ENCODE data around the gene ZSCAN25. TPM values are rescaled to one million over a fixed set of nuclear protein-coding genes. Genes with fewer than 3 reads are reported as not detected.
"Not testable (repeated sequence)": the region's sequence is repeated elsewhere in the genome, so short reads cannot be mapped to it uniquely, and the experiment has no call there.

The ZSCAN25 gene
- 22.9 and 25.4 TPM in 2 replicates for total RNA-seq (ENCODE audit: low replicate concordance)
- long read RNA-seq, full-length matches to known transcripts, result 5 of 21 reads
- long read RNA-seq, partial matches to known transcripts, result 1 of 21 reads
- long read RNA-seq, other reads (novel, unspliced or antisense), result 15 of 21 reads

GRCh38 chr7:99616359-99617191 is at the start of gene ZSCAN25:
Gene ZSCAN25, plus strand, starts transcription at chr7:99616946. Its CDS starts 2,661 bp downstream, at chr7:99619607.
- Mint-ChIP-seq H3K9me3 (no peaks in the 10 kb centered on the region), H3K4me1 (ENCODE audit: unreplicated experiment) (peaks cover 27% of the 10 kb centered on the region)
- TF ChIP-seq CTCF (conservative IDR thresholded peaks at IDR 0.05), result peak; percentile 66

GRCh38 chr7:99568770-99569169 is 48.0 kb upstream of the ZSCAN25 start:
- H3K36me3 Mint-ChIP-seq, result peaks cover 39% of the 10 kb centered on the region
- not testable (repeated sequence) for DNase-seq (ENCODE audit: extremely low spot score, unreplicated experiment); H3K9me3 Mint-ChIP-seq; H3K27me3 Mint-ChIP-seq; H3K27ac Mint-ChIP-seq; H3K4me3 Mint-ChIP-seq; H3K4me1 Mint-ChIP-seq (ENCODE audit: unreplicated experiment)

More at GRCh38 chr7:99616359-99617191, at the start of gene ZSCAN25:
- Mint-ChIP-seq H3K27me3 (peaks cover 8% of the 10 kb centered on the region), H3K36me3 (peaks cover 18% of the 10 kb centered on the region), H3K27ac (peak within 1 kb of the TSS; percentile 92), H3K4me3 (peak within 1 kb of the TSS; percentile 97)
- peak; percentile 92 for DNase-seq (ENCODE audit: extremely low spot score, unreplicated experiment)

- H3K36me3 Mint-ChIP-seq, result peaks cover 30% of the 10 kb centered on the region
- H3K27ac Mint-ChIP-seq, result no peak overlapping the region
- H3K4me3 Mint-ChIP-seq, result no peak overlapping the region
- H3K27me3 Mint-ChIP-seq, result no peaks in the 10 kb centered on the region
- no peak for TF ChIP-seq CTCF (conservative IDR thresholded peaks at IDR 0.05)
- H3K4me1 Mint-ChIP-seq (ENCODE audit: unreplicated experiment), result no peaks in the 10 kb centered on the region
- H3K9me3 Mint-ChIP-seq, result no peaks in the 10 kb centered on the region
- no peak for DNase-seq (ENCODE audit: extremely low spot score, unreplicated experiment)
Observed at GRCh38 chr7:99571768-99572167, 45.0 kb upstream of the ZSCAN25 start.

GRCh38 chr7:99573257-99573656 is 43.5 kb upstream of the ZSCAN25 start:
- no peak overlapping the region for H3K4me3 Mint-ChIP-seq
- peaks cover 30% of the 10 kb centered on the region for H3K36me3 Mint-ChIP-seq
- H3K4me1 Mint-ChIP-seq (ENCODE audit: unreplicated experiment), result no peaks in the 10 kb centered on the region
- H3K27ac Mint-ChIP-seq, result no peak overlapping the region
- H3K27me3 Mint-ChIP-seq, result no peaks in the 10 kb centered on the region
- H3K9me3 Mint-ChIP-seq, result no peaks in the 10 kb centered on the region
- TF ChIP-seq CTCF (conservative IDR thresholded peaks at IDR 0.05), result no peak
- no peak for DNase-seq (ENCODE audit: extremely low spot score, unreplicated experiment)

GRCh38 chr7:99576251-99576650 is 40.5 kb upstream of the ZSCAN25 start:
- no peak overlapping the region for H3K4me3 Mint-ChIP-seq
- H3K9me3 Mint-ChIP-seq, result no peaks in the 10 kb centered on the region
- H3K27ac Mint-ChIP-seq, result no peak overlapping the region
- H3K36me3 Mint-ChIP-seq, result peaks cover 22% of the 10 kb centered on the region
- H3K4me1 Mint-ChIP-seq (ENCODE audit: unreplicated experiment), result peaks cover 3% of the 10 kb centered on the region
- no peak for DNase-seq (ENCODE audit: extremely low spot score, unreplicated experiment)
- no peak for TF ChIP-seq CTCF (conservative IDR thresholded peaks at IDR 0.05)
- H3K27me3 Mint-ChIP-seq, result no peaks in the 10 kb centered on the region

- Mint-ChIP-seq H3K4me3 (peak overlapping the region; percentile 93), H3K27me3 (peaks cover 12% of the 10 kb centered on the region), H3K27ac (no peak overlapping the region), H3K9me3 (no peaks in the 10 kb centered on the region), H3K4me1 (ENCODE audit: unreplicated experiment) (peaks cover 4% of the 10 kb centered on the region), H3K36me3 (no peaks in the 10 kb centered on the region)
- DNase-seq (ENCODE audit: extremely low spot score, unreplicated experiment), result no peak
- TF ChIP-seq CTCF (conservative IDR thresholded peaks at IDR 0.05), result no peak
Observed at GRCh38 chr7:99579281-99579955, 37.3 kb upstream of the ZSCAN25 start.
